ENCODE data around the gene ATG3. TPM values are rescaled to one million over a fixed set of nuclear protein-coding genes. Genes with fewer than 3 reads are reported as not detected.

Gene ATG3
- polyA plus RNA-seq (2011; rRNA removed) (44.5 and 60.7 TPM in 2 replicates), polyA minus RNA-seq (2011; rRNA and poly(A)+ RNA removed) (33.4 and 47.0 TPM in 2 replicates)

- peak within 1 kb of the TSS; percentile 95 for H3K4me3 ChIP-seq (ENCODE audit: low read depth, low read length)
- peak; percentile 98 for DNase-seq (ENCODE audit: low read depth, low spot score)
- CTCF ChIA-PET, result interaction anchor here (0.6 to 1.3 kb wide), 6 partner anchors 20 to 1482 kb away, joined by 3 to 5 read pairs (median 3); no protein-coding TSS in a partner anchor
- POLR2A ChIA-PET, result interaction anchor here (0.6 to 1.0 kb wide), 5 partner anchors 67 to 452 kb away, joined by 3 to 4 read pairs (median 3); no protein-coding TSS in a partner anchor
- H3K27me3 ChIP-seq (ENCODE audit: control insufficient read depth, insufficient read depth, low read length), result no peaks in the 10 kb centered on the region
- H3K9me3 ChIP-seq (ENCODE audit: control insufficient read depth, insufficient read depth, low read length), result no peaks in the 10 kb centered on the region; the same call in 1 of the 2 replicates
- TF ChIP-seq CTCF (IDR thresholded peaks at IDR 0.05; ENCODE audit: low read depth, low read length), result no peak
- H3K27ac ChIP-seq (ENCODE audit: low read depth, low read length), result peak within 1 kb of the TSS; percentile 99
These were observed at the start of gene ATG3, which contains the start of gene SLC35A5 for GRCh38 chr3:112561734-112562529. ATG3 (minus strand) TSS chr3:112561962; CDS start chr3:112561528, 434 bp downstream. SLC35A5 (plus strand) TSS chr3:112562045; CDS start chr3:112563404, 1,359 bp downstream.

GRCh38 chr3:112610121-112610520 lies 48.4 kb upstream of the ATG3 start:
- Histone ChIP-seq H3K27me3 (ENCODE audit: control insufficient read depth, insufficient read depth, low read length) (no peaks in the 10 kb centered on the region), H3K9me3 (ENCODE audit: control insufficient read depth, insufficient read depth, low read length) (no peaks in the 10 kb centered on the region), H3K4me3 (ENCODE audit: low read depth, low read length) (no peak overlapping the region), H3K27ac (ENCODE audit: low read depth, low read length) (no peak overlapping the region)
- TF ChIP-seq CTCF (IDR thresholded peaks at IDR 0.05; ENCODE audit: low read depth, low read length), result no peak
- ChIA-PET CTCF (no interaction called here), POLR2A (no interaction called here)
- DNase-seq (ENCODE audit: low read depth, low spot score), result no peak

GRCh38 chr3:112607863-112608262 lies 46.1 kb upstream of the ATG3 start:
- Histone ChIP-seq H3K4me3 (ENCODE audit: low read depth, low read length) (no peak overlapping the region), H3K27ac (ENCODE audit: low read depth, low read length) (no peak overlapping the region), H3K9me3 (ENCODE audit: control insufficient read depth, insufficient read depth, low read length) (no peaks in the 10 kb centered on the region), H3K27me3 (ENCODE audit: control insufficient read depth, insufficient read depth, low read length) (no peaks in the 10 kb centered on the region)
- DNase-seq (ENCODE audit: low read depth, low spot score), result no peak
- ChIA-PET POLR2A (no interaction called here), CTCF (interaction anchor here (2.4 kb wide), 1 partner anchor 25 kb away, joined by 9 read pairs; no protein-coding TSS in a partner anchor)
- no peak for TF ChIP-seq CTCF (IDR thresholded peaks at IDR 0.05; ENCODE audit: low read depth, low read length)

GRCh38 chr3:112606098-112606497 lies 44.3 kb upstream of the ATG3 start:
- TF ChIP-seq CTCF (IDR thresholded peaks at IDR 0.05; ENCODE audit: low read depth, low read length), result no peak
- CTCF ChIA-PET, result interaction anchor here (1.1 to 2.4 kb wide), 2 partner anchors 23 to 373 kb away, joined by 4 to 16 read pairs; no protein-coding TSS in a partner anchor
- Histone ChIP-seq H3K27me3 (ENCODE audit: control insufficient read depth, insufficient read depth, low read length) (no peaks in the 10 kb centered on the region), H3K4me3 (ENCODE audit: low read depth, low read length) (no peak overlapping the region), H3K9me3 (ENCODE audit: control insufficient read depth, insufficient read depth, low read length) (no peaks in the 10 kb centered on the region), H3K27ac (ENCODE audit: low read depth, low read length) (no peak overlapping the region)
- POLR2A ChIA-PET, result interaction anchor here (0.6 kb wide), 1 partner anchor 10 kb away, joined by 8 read pairs; no protein-coding TSS in a partner anchor
- DNase-seq (ENCODE audit: low read depth, low spot score), result no peak

- Histone ChIP-seq H3K4me3 (ENCODE audit: low read depth, low read length) (no peak overlapping the region), H3K27ac (ENCODE audit: low read depth, low read length) (peak overlapping the region; percentile 73), H3K27me3 (ENCODE audit: control insufficient read depth, insufficient read depth, low read length) (no peaks in the 10 kb centered on the region), H3K9me3 (ENCODE audit: control insufficient read depth, insufficient read depth, low read length) (no peaks in the 10 kb centered on the region)
- ChIA-PET CTCF (interaction anchor here (0.6 to 2.4 kb wide), 3 partner anchors 23 to 374 kb away, joined by 3 to 16 read pairs (median 4); no protein-coding TSS in a partner anchor), POLR2A (interaction anchor here (1.6 kb wide), 1 partner anchor 130 kb away, joined by 4 read pairs; no protein-coding TSS in a partner anchor)
- peak; percentile 90 for DNase-seq (ENCODE audit: low read depth, low spot score)
- no peak for TF ChIP-seq CTCF (IDR thresholded peaks at IDR 0.05; ENCODE audit: low read depth, low read length)
These were observed 43.5 kb upstream of the ATG3 start for GRCh38 chr3:112605285-112605684.
